HG03571 (cell line): ENCODE measurements around the gene TMEM182.

Experiments
- ATAC-seq: cut with Tn5 transposase; IDR thresholded peaks from one replicate; pipeline ENCODE4 v1.9.1; 2021; ENCODE audit not compliant: unreplicated experiment

TMEM182 gene

GRCh38 chr2:102801098-102801718 lies 39.4 kb downstream of the TMEM182 start:
- ATAC-seq, result no peak

GRCh38 chr2:102801858-102802699 lies 40.2 kb downstream of the TMEM182 start:
- no peak for ATAC-seq

- no peak for ATAC-seq
Observed at GRCh38 chr2:102803041-102803896, 41.4 kb downstream of the TMEM182 start.

GRCh38 chr2:102803897-102804217 lies 42.0 kb downstream of the TMEM182 start:
- ATAC-seq, result no peak

- peak; percentile 62 for ATAC-seq
Observed at GRCh38 chr2:102806250-102806837, 44.5 kb downstream of the TMEM182 start.

- ATAC-seq, result no peak
Observed at GRCh38 chr2:102809291-102810189, 47.7 kb downstream of the TMEM182 start.

GRCh38 chr2:102815285-102815684 lies 53.5 kb downstream of the TMEM182 start:
- ATAC-seq, result no peak

GRCh38 chr2:102826904-102827303 lies 65.1 kb downstream of the TMEM182 start:
- no peak for ATAC-seq

GRCh38 chr2:102832789-102833188 lies 71.0 kb downstream of the TMEM182 start:
- no peak for ATAC-seq

GRCh38 chr2:102834523-102835273 lies 72.9 kb downstream of the TMEM182 start:
- no peak for ATAC-seq

- no peak for ATAC-seq
Observed at GRCh38 chr2:102837626-102838198, 75.9 kb downstream of the TMEM182 start.

GRCh38 chr2:102839668-102840388 lies 78.0 kb downstream of the TMEM182 start:
- ATAC-seq, result no peak

- ATAC-seq, result peak; percentile 61
Observed at GRCh38 chr2:102841107-102841840, 79.4 kb downstream of the TMEM182 start.

- no peak for ATAC-seq
Observed at GRCh38 chr2:102843764-102844443, 82.1 kb downstream of the TMEM182 start.

- no peak for ATAC-seq
Observed at GRCh38 chr2:102844911-102845310, 83.1 kb downstream of the TMEM182 start.

GRCh38 chr2:102848366-102848839 lies 86.6 kb downstream of the TMEM182 start:
- ATAC-seq, result no peak

GRCh38 chr2:102850888-102851287 lies 89.1 kb downstream of the TMEM182 start:
- ATAC-seq, result no peak
